HG03097 (cell line): Measurements from ENCODE around the gene SLC17A3.

Experiments used
- ATAC-seq: cut with Tn5 transposase; IDR thresholded peaks from one replicate; pipeline ENCODE4 v1.9.1; 2021; ENCODE audit not compliant: unreplicated experiment, low FRiP score

The SLC17A3 gene

GRCh38 chr6:25889877-25890853 lies 16.1 kb upstream of the SLC17A3 start:
- ATAC-seq: no peak

- ATAC-seq: no peak
Observed at GRCh38 chr6:25888626-25889025, 14.6 kb upstream of the SLC17A3 start.

GRCh38 chr6:25886066-25886465 lies 12.0 kb upstream of the SLC17A3 start:
- ATAC-seq: no peak

- ATAC-seq: no peak
Observed at GRCh38 chr6:25883991-25884390, 9.9 kb upstream of the SLC17A3 start.

GRCh38 chr6:25883536-25883935 lies 9.5 kb upstream of the SLC17A3 start:
- ATAC-seq: no peak

GRCh38 chr6:25882051-25882496 lies 8.0 kb upstream of the SLC17A3 start:
- ATAC-seq: no peak

GRCh38 chr6:25880601-25881000 lies 6.6 kb upstream of the SLC17A3 start:
- no peak for ATAC-seq

- ATAC-seq: no peak
Observed at GRCh38 chr6:25878721-25879322, 4.8 kb upstream of the SLC17A3 start.

- ATAC-seq: no peak
Observed at GRCh38 chr6:25875926-25876602, 2.0 kb upstream of the SLC17A3 start.

GRCh38 chr6:25875563-25875905 lies 1.5 kb upstream of the SLC17A3 start:
- ATAC-seq: no peak

GRCh38 chr6:25874822-25875562 lies 949 bp upstream of the SLC17A3 start:
- ATAC-seq: no peak

GRCh38 chr6:25872814-25873213 lies 1.2 kb downstream of the SLC17A3 start:
- ATAC-seq: no peak

- ATAC-seq: no peak
Observed at GRCh38 chr6:25869840-25870239, 4.2 kb downstream of the SLC17A3 start.

GRCh38 chr6:25868436-25869183 lies 5.4 kb downstream of the SLC17A3 start:
- no peak for ATAC-seq

- no peak for ATAC-seq
Observed at GRCh38 chr6:25866011-25866410, 8.0 kb downstream of the SLC17A3 start.

GRCh38 chr6:25863360-25863759 lies 10.7 kb downstream of the SLC17A3 start:
- ATAC-seq: no peak

- ATAC-seq: no peak
Observed at GRCh38 chr6:25862199-25862598, 11.8 kb downstream of the SLC17A3 start.

- ATAC-seq: no peak
Observed at GRCh38 chr6:25852756-25853155, 21.3 kb downstream of the SLC17A3 start.

- ATAC-seq: no peak
Observed at GRCh38 chr6:25851961-25852360, 22.1 kb downstream of the SLC17A3 start.

GRCh38 chr6:25844518-25844917 lies 29.5 kb downstream of the SLC17A3 start:
- ATAC-seq: no peak
